IPS-NIHi11 (cell line): ENCODE measurements around the gene SPG11.
A peak's percentile ranks its signal among the peaks of the same experiment; 100 is the strongest.
"Not testable (repeated sequence)": the region's sequence is repeated elsewhere in the genome, so short reads cannot be mapped to it uniquely, and the experiment has no call there.

ENCODE experiments used
- DNase-seq: peaks from one replicate; pipeline ENCODE4 v3.0.0; 2012; ENCODE audit warnings: mixed read lengths, low spot score

The SPG11 gene

DNA sequence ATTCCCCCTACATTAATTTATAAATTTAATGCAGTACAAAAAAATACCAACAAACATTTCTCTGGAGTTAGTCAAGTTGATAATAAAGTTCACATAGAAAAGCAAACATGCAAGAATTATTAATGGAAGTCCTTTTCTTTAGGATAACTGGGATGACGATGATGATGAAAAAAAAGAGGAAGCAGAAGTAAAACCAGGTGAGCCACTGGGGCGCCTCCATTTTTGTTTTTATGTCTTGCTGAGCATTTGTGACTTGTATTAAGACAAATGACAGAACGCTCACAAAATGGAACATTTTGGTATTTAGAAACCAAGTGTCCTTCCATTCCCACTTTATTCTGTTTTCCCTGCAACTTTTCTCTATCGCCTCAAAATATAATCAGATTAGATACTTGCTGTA lies 112.7 kb downstream of the SPG11 start:
- no peak for DNase-seq

DNA sequence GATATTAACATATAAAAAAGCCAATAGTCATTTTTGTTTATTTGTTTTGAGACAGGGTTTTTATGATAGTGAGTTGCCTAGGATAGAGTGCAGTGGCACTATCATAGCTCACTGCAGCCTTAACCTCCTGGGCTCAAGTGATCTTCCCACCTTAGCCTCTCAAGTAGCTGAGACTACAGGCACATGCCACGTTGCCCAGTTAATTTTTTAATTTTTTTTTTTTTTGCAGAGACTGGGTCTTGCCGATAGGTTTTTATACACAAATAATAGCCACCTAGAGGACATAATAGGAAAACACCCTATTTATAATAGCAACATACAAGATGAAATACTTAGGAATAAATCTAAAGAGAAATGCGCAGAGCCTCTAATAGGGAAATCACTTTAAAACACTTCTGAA lies 113.2 kb downstream of the SPG11 start:
- DNase-seq, result no peak

DNA sequence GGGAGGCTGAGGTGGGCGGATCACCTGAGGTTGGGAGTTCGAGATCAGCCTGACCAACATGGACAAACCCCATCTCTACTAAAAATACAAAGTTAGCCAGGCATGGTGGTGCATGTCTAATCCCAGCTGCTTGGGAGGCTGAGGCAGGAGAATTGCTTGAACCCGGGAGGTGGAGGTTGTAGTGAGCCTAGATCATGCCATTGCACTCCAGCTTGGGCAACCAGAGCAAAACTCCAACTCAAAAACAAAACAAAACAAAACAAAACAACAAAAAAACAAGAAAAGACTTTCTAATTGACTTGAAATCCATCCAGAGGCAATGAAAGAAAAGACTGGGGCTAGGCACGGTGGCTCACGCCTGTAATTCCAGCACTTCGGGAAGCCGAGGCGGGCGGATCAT lies 114.3 kb downstream of the SPG11 start:
- not testable (repeated sequence) for DNase-seq

DNA sequence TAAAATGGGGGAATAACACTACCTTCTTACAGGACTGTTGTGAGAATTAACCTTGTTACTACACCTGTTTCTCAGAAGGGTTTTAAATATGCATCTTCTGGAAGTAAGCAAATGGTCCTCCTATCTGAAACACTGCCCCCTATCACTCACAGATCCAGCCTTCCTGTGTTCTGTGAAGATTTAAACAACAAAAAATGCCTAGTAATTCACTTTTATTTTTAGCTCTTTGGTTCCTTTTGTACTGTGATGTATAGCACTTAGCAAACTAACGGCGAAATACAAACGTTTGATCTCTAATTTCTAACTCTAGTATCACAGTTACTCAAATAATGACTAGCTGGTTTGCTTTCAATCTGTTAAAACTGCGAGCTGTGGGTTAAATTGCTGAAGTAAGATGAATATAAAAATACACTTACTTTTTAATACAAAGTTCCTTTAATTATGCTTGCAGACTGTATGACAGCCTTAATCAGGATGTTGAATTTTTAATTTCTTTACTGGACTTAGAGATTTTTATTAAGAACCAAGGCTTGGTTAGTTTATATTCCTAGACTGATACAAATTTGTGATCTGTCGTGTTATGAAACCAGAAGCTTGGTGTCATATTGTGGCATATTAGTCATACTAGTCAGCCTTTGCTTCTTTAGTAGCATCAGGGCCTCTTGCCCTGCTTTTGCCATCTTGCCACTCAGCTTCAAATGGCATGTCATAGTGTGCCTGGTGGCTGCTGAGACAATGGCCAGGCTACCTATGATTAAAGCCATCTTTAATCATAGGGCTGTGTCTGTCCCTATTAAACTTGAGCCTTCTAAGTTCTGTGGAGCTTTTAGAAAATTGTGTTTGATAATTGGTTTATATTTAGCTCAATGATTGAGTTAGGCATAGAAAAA lies 117.3 kb downstream of the SPG11 start:
- DNase-seq, result no peak

DNA sequence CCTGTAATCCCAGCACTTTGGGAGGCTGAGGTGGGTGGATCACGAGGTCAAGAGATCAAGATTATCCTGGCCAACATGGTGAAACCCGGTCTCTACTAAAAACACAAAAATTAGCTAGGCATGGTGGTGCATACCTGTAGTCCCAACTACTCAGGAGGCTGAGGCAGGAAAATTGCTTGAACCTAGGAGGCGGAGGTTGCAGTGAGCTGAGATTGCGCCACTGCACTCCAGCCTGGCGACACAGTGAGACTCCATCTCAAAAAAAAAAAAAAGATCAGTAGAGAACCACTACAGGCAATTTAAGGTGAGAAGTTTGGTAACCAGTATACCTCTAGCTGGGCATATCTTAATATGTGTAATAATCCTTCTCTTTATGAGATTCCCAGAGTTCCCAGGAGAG lies 118.7 kb downstream of the SPG11 start:
- DNase-seq, result not testable (repeated sequence)

DNA sequence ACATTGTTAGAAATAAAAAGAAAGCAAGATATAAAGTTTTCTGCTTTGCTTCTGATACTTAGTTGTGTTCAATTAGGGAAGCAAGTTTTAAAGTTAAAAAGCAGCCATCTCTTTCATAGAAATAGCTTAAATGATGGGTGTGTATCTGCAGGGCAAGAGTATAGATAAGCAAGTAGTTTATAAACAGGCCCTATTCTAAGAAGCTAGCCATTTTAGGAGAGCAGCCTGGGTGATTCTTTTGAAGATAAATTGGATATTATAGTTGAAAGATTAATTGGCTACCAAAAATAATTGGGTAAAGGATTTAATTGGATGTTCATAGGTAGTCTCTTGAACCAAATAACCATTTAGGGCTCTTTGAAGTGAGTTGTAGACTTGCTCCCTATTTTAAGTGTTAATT lies 120.9 kb downstream of the SPG11 start:
- DNase-seq, result no peak

DNA sequence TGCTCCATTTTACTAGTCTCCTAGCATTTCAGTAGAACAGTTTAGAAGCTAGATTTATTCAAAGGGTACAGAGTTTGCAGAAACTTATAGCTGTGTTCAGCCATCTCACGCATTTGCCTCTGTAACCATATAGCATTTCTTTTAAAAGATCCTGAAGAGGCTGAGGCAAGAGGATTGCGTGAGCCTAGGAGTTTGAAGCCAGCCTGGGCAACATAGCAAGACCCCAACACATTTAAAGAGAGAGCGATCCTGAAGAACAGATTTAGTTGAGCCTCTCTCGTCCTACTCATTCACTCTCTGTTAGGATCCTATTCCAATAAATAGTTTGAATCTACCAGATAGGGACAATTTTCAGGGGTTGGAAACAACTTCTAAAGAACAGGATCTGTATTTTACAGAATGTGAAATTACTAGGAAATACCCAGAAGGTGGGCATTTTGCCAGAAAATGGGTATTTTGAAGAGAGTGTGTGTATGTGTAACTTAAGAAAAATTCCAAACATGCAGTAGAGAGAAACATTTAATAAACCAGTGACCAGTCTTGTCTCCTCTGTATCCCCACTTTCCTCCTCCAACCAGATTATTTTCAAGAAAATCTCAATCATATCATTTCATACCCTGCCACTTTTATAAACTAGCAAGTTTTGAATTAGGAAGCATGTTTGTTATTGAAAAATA lies 122.0 kb downstream of the SPG11 start:
- DNase-seq, result no peak

DNA sequence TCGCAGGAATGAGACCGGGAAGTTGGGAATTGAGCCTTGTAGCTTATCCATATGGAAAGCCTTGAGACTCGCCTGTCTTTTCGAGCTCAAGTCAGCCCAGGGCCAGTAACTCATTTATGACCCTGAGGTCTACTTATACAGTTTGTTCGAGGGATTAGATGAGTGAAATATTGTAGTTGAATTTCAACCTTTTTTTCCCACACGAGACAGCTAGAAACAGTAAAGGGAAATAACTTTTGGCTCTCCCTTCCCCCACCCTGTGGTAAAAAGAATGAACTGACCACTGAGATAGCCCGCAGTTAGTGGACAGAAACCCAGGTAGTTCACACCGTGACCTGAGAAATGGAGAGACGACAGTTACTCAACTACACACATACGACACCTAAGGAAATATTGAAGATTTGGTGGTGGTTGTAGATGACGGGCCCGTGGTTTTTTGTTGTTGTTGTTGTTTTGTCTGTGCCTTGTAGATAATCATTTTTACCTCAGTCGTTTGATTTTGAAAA lies 125.7 kb downstream of the SPG11 start:
- peak; percentile 35 for DNase-seq

DNA sequence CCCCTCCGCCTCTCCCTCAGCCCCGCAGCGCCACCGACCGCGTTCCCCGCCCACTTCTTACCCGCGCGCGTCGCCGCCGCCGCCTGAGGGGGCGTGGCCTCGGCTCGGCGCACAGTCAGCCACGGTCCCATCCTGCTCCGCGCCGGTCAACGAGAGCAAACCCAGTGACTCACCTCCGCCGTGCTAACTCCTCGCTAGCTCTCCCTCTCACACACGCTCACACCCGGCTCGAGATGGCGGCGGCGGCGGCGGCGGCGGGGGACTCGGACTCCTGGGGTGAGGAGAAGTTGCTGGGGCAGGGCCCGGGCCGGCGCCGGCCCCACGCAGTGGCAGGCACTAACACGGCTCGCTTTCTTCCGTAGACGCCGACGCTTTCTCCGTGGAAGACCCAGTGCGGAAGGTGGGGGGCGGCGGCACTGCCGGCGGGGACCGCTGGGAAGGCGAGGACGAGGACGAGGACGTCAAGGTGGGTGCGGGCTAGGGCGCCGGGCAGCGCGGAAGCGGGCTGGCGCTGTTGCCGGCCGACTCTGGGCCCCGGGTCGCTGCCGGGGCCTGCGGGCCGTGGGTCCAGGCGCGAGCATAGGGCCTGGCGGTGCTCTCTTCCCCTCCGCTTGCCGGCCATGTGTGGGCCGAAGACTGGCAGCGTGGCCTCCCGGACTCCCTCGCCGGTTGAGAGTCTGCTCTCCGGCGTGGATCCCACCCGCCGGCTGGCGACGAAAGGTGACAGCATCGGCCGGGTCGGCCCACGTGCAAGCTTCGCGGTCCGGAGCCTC lies 126.3 kb downstream of the SPG11 start, which contains the start of gene EIF3J:
Gene EIF3J (plus strand): TSS at position 186 of the 773 bp plus-strand sequence. CDS start 48 bp downstream, at position 234.
- peak; percentile 96 for DNase-seq

DNA sequence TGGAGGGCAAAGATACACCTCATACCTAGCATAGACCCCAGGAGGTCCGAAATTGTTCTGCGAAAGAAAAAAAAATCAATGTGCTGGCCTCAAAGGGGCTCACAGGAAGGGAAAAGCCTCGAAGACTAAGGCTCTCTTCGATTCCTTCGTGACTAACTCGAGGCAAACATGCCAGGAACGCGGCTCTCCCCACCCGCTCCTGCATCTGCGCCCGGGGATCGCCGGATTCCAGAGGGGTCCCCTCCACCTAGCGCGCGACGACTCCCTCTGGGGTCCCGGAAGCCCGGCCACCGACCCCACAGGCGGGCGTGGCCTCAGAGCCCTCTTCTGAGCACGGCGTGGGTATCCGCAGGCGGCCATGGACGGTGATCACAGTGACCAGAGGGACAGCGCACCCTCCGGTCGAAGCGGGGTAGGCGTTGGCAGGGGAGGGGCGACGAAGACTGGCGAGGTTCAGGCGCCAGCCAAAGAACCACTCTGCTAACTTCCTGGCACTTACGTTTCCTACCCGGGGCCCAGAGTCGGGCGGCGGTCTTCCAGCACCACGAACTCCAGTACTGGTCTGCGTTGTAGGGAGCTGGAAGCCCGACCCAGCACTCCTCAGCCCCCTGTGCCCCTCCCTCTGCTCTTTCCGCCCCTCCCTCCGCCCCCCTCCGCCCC lies 127.0 kb downstream of the SPG11 start:
- DNase-seq, result peak; percentile 85

DNA sequence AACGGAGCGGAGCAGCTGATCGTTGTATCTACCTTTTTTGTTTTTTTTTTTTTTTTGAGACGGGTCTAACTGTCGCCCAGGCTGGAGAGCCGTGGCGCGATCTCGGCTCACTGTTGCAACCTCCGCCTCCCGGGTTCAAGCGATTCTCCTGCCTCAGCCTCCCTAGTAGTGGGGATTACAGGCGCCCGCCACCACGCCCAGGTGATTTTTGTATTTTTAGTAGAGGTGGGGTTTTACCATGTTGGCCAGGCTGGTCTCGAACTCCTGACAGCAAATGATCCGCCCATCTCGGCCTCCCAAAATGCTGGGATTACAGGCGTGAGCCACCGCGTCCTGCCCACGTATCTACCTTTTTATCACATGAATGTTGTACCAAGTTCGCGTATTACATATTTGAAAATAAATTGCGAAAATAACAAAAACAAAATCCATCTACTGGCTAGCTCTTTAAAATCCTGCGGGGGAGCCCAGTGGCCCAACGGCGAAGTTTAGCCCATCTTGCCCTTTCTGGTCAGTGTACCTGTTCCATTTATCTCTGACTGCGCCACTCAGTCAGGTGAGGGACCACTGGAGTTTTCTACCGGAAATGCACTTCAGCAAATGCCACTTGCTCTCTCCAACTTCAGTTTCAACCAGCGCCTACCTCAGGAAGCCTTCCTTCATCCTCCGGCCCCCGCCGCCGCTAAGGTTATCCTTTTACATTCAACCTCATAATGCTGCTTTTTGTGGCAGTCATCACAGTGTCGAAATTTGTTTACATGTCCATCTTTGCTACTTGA lies 127.8 kb downstream of the SPG11 start:
- DNase-seq, result peak; percentile 10

DNA sequence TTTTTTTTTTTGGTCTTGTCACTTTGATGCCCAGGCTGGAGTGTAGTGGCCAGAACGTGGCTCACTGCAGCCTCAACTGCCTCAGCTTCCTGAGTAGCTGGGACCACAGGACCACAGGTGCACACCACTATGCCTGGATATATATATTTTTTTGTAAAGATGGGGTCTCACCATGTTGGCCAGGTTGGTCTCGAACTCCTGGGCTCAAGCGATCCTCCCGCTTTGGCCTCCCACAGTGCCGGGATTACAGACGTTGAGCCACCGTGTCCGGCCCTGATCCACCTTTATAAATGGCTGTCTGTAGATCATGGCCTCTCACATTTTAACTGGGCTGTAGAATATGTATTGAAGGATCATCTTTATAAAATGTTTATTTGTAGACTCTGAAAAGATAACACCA lies 128.4 kb downstream of the SPG11 start:
- DNase-seq, result no peak

DNA sequence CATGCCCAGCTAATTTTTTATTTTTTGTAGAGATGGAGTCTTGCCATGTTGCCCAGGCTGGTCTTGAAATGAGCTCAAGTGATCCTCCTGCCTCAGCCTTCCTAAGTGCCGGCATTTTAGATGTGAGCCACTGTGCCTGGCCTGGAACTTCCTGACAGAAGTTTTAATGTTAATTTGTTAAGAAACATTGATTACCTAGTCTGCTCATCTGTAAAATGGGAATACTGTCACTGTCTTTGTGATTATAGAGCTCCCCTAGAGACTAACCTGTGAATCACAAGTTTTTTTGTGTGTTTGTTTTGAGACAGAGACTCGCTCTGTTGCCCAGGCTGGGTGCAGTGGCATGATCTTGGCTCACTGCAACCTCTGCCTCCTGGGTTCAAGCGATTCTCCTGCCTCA lies 130.8 kb downstream of the SPG11 start:
- DNase-seq, result no peak

DNA sequence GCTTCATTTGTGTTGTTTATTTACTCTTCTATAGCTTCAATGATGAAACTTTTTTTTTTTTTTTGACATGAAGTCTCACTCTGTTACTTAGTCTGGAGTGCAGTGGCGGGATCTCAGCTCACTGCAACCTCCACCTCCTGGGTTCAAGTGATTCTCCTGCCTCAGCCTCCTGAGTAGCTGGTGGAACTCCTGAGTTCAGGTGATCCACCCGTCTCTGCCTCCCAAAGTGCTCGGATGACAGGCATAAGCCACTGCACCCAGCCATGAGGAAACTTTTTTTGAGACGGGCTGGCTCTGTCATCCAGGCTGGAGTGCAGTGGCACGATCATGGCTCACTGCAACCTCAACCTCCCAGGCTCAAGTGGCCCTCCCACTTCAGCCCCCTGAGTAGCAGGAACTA lies 131.2 kb downstream of the SPG11 start:
- DNase-seq, result not testable (repeated sequence)

DNA sequence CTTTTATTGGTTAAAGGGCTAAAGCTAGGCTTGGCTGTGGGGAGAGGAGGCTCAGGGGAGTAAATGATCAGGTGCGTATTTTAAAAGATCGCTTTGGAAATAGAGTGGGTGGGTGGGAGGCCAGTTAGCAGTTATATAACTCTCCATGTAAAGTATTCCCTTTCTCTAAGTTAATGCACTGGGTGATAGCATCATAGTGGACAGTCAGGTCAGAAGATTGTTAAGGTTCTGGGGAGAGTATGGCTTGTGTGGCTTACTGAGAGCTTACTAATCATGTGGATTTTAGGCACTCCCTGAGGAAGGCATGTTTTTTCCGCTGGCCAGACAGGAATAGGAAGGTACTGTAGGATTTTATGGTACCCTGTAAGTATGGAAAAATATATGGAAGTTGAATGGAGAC lies 132.8 kb downstream of the SPG11 start:
- DNase-seq, result no peak

DNA sequence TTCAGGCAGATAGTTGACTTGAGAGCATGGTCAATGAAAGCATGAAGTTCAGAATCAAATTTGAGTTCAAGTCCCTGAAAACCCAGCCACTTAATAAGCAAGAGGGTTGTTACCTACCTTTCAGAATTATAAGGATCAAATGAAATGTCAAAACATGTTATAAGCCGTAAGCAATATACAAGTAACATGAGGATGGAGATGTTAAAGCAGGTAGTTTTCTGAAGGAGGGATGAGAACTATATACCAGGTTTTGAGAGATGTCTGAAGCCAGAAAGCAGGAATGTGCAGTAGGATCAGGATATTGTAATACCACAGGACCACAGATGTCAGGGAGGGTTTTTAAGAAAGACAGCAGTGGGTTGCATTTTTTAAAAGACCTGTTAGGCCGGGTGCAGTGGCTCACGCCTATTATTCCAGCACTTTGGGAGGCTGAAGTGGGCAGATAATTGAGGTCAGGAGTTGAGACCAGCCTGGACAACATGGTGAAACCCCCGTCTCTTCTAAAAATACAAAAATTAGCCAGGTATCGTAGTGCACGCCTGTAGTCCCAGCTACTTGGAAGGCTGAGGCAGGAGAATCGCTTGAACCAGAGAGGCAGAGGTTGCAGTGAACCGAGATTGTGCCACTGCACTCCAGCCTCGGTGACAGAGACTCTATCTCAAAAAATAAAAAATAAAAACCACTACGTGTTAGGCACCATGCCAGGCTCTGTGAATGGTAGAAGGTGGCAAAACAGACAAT lies 133.4 kb downstream of the SPG11 start:
- no peak for DNase-seq

DNA sequence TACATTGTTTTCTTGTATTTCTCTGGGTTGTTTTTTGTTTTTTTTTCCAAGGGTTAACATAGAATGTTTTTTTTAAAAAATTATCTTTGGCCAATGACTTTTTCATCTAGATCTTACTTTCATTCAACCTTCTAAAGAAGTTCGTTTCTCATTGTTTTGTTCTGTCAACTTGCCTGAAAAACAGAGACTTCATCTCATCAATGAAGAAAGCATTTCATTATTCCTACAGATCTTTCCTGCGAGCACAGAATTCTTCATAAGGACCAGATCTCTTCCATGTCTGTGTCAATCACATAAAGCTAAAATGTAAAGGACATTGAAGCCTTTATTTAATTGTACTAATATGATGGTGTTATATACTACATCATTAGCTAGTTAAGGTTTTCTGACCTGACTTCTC lies 136.2 kb downstream of the SPG11 start:
- DNase-seq, result no peak

DNA sequence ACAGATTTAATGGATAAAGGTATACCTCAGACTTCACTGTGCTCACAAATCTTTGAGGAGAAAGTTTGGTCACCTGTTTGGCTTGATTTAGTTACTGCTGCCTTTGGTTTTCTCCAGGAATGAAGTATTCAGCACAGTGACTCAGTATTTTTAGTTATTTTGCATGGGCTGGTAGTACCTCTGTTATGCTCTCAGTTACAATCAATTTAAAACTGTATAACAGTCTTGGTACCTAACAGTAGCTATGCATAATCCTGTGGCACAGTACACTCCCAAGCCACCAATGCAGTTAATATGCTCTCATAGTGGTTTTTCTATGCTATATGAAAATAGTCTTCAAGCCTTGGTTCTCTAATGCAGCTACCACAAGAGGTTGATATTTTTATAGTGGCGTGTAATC lies 138.4 kb downstream of the SPG11 start:
- no peak for DNase-seq

DNA sequence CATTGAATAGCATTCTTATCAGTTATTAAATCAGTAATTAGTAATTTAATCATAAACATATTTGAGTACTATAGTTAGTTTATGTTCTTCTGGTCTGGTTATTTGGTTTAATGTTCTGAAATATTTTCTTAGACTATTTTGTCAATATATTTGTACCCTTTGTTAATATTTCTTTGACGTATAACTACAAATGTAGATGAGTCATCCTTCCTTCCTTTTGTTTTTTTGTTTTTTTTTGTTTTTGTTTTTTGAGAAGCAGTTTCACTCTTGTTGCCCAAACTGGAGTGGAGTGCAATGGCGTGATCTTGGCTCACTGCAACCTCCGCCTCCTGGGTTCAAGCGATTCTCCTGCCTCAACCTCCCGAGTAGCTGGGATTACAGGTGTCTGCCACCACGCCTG lies 143.9 kb downstream of the SPG11 start:
- DNase-seq, result no peak

DNA sequence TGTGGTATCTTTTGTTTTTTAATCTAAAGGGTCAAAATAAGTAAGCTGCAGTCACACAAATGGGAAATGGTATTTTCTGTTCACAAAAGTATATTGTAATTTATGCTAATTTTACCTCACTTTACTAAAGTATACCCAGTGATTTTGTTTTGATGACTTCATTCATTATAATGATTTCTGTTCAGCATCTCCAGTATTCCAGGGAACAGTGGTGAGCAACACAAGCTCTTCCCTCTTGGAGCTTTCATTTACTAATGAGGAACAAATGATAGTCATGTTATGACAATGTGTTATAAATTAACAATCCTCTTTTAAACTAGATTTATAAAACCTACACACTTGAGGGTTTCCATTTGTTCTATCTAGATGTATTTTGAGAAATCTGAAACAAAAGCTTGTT lies 147.0 kb downstream of the SPG11 start:
- no peak for DNase-seq
